Measurements from ENCODE around the gene LILRB1.

DNA sequence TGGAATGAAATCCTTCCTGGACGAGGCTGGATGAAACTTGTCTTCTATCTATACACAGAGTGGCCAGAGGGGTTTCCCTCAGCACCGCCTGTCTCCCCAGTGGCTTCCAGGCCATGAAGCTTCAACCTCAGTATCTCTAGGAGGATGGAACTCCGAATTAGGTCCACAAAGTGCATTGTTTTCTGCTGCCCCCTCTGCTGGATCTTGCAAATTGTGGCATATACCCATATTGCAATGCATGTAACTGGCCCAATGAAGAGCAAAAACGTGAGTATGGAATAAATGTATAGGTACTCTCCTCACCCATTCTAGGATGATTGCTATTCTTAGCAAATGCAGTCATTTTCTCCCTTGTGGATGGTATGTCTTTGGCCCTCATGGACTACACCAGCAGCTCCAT is 17.8 kb downstream of the LILRB1 start:
- TF ChIP-seq POLR2A (IDR thresholded peaks at IDR 0.05): no peak
- no peak for TF ChIP-seq CTCF (IDR thresholded peaks at IDR 0.05)

All from prostate gland (tissue), 2 donors.